Left colon (tissue), 2 donors: ENCODE data around the gene MYL7. TPM values are rescaled to one million over a fixed set of nuclear protein-coding genes. Genes with fewer than 3 reads are reported as not detected.

Experiments used
- ATAC-seq: fragments of 200-7000 bp; cut with Tn5 transposase; one replicate; pipeline ENCODE4 v1.9.1; 2020; ENCODE audit warnings: mild to moderate bottlenecking, moderate library complexity
- DNase-seq, 2 donors: peaks; one replicate each; pipeline ENCODE4 v3.0.0-alpha.2; 2020
- intact Hi-C, 2 donors: fragments of 100-400 bp; cut with DNase I in 1 of 2; cut with micrococcal nuclease in 1 of 2; formaldehyde crosslinking; loops; one replicate each; pipeline versions ENCODE4 v1.11.2 to v1.14.0; 2022; cut with DNase I, micrococcal nuclease
- total RNA-seq, 2 donors: library from RNA; stranded (reverse); fragmentation: NEBNext Ultra II Directional; extraction: Animal tissue kit (Norgen Biotek cat#: 25700); gene quantifications; one replicate each; pipeline ENCODE4 v1.2.1, GENCODE V29; 2021
- donor health status: DM: no; HTN: no; CAD: no.
- donor health status: DM: yes; HTN: yes; CAD: no.

MYL7 gene
- total RNA-seq, 2 donors from 2014 or later: not detected

GRCh38 chr7:44154703-44155102, 13.6 kb upstream of the MYL7 start:
- ATAC-seq (no peak), DNase-seq (no peak)
- intact Hi-C loops: no loop called here

- no peak for DNase-seq
- intact Hi-C loops: no loop called here
- ATAC-seq: no peak
These were observed 12.8 kb upstream of the MYL7 start for GRCh38 chr7:44153948-44154335.

- ATAC-seq (no peak), DNase-seq (no peak)
- intact Hi-C loops: no loop called here
These were observed 12.1 kb upstream of the MYL7 start for GRCh38 chr7:44152971-44153947.

- no peak for DNase-seq
- intact Hi-C loops: no loop called here
- ATAC-seq: no peak
These were observed 10.8 kb upstream of the MYL7 start for GRCh38 chr7:44151956-44152355.

GRCh38 chr7:44150966-44151941, 10.1 kb upstream of the MYL7 start:
- DNase-seq (no peak), ATAC-seq (no peak)
- intact Hi-C loops: no loop called here

- intact Hi-C loops: no loop called here
- no peak for ATAC-seq
- DNase-seq: no peak
These were observed 9.3 kb upstream of the MYL7 start for GRCh38 chr7:44150466-44150832.

GRCh38 chr7:44149571-44150465, 8.7 kb upstream of the MYL7 start:
- ATAC-seq: no peak

GRCh38 chr7:44148961-44149536, 7.9 kb upstream of the MYL7 start:
- intact Hi-C loops: no loop called here
- DNase-seq (no peak), ATAC-seq (no peak)

More at GRCh38 chr7:44149571-44150465, 8.7 kb upstream of the MYL7 start:
- DNase-seq: no peak
- intact Hi-C loops: no loop called here

- intact Hi-C loops: no loop called here
- ATAC-seq: no peak
- no peak for DNase-seq
These were observed 7.0 kb upstream of the MYL7 start for GRCh38 chr7:44148166-44148565.

- intact Hi-C loops: no loop called here
- ATAC-seq (no peak), DNase-seq (no peak)
These were observed 6.2 kb upstream of the MYL7 start for GRCh38 chr7:44147026-44147991.

- intact Hi-C loops: no loop called here
- ATAC-seq (peak; percentile 99), DNase-seq (peak; percentile 87 to 88)
These were observed 5.1 kb upstream of the MYL7 start for GRCh38 chr7:44145969-44146911.

- DNase-seq (peak in 1 of 2 donors; percentile 24), ATAC-seq (no peak)
- intact Hi-C loops: no loop called here
These were observed 4.4 kb upstream of the MYL7 start for GRCh38 chr7:44145479-44145968.

GRCh38 chr7:44144968-44145478, 3.9 kb upstream of the MYL7 start:
- ATAC-seq: no peak
- DNase-seq: no peak
- intact Hi-C loops: no loop called here

GRCh38 chr7:44144426-44144967, 3.4 kb upstream of the MYL7 start:
- DNase-seq (no peak), ATAC-seq (no peak)
- intact Hi-C loops: no loop called here

GRCh38 chr7:44143646-44144250, 2.6 kb upstream of the MYL7 start:
- DNase-seq: no peak
- intact Hi-C loops: no loop called here
- no peak for ATAC-seq
